Nephron progenitor cell (in vitro differentiated cells): ENCODE results near the gene ADARB2.

Experiments
- DNase-seq: peaks from one replicate; pipeline ENCODE4 v3.0.0; 2021
- H3K27ac Mint-ChIP-seq: 2 replicates; pipeline ENCODE4 v1.8.0; 2021; ENCODE audit warnings: mild to moderate bottlenecking, moderate library complexity, mixed read lengths
- H3K27me3 Mint-ChIP-seq: 2 replicates; pipeline ENCODE4 v1.8.0; 2021; ENCODE audit warnings: mild to moderate bottlenecking, low read depth, mixed read lengths; ENCODE audit not compliant: poor library complexity
- H3K36me3 Mint-ChIP-seq: 2 replicates; pipeline ENCODE4 v1.8.0; 2021; ENCODE audit warnings: low read depth, mixed read lengths
- H3K4me1 Mint-ChIP-seq: 2 replicates; pipeline ENCODE4 v1.8.0; 2021; ENCODE audit warnings: mixed read lengths
- H3K4me3 Mint-ChIP-seq: 2 replicates; pipeline ENCODE4 v1.8.0; 2021; ENCODE audit warnings: mild to moderate bottlenecking, moderate library complexity, mixed read lengths
- H3K9me3 Mint-ChIP-seq: 2 replicates; pipeline ENCODE4 v1.8.0; 2021; ENCODE audit warnings: mild to moderate bottlenecking, moderate library complexity, mixed read lengths
- TF ChIP-seq, protein P1 (sequence below): fragments of 200-600 bp; sonication (generic); IDR thresholded peaks from 2 replicates; pipeline ENCODE4 v1.5.0; 2021; ENCODE audit warnings: antibody characterized with exemption

Gene ADARB2

DNA sequence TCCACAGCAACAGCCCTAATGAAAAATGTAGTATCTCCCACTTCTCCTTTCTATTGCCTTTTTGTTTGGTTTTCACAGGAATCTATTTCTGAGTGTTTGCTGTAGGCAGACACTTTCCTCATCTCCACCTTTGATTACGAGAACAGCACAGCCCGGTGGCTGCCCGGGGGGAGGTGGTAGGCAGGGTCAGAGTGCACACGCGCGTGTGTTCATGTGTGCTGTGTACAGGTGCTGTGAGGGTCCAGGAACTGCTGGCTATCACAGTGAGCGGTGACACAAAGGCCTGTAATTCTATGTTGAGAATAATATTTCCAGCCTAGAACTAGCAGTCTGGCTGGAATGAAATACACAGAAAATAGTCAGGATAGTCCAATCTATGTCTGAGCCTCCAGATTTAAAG lies 212.8 kb downstream of the ADARB2 start:
- H3K27me3 Mint-ChIP-seq: peaks cover 21% of the 10 kb centered on the region
- no peaks in the 10 kb centered on the region for H3K36me3 Mint-ChIP-seq
- H3K4me1 Mint-ChIP-seq: peaks cover 62% of the 10 kb centered on the region
- no peak for DNase-seq
- H3K27ac Mint-ChIP-seq: no peak overlapping the region
- TF ChIP-seq, protein P1, sequence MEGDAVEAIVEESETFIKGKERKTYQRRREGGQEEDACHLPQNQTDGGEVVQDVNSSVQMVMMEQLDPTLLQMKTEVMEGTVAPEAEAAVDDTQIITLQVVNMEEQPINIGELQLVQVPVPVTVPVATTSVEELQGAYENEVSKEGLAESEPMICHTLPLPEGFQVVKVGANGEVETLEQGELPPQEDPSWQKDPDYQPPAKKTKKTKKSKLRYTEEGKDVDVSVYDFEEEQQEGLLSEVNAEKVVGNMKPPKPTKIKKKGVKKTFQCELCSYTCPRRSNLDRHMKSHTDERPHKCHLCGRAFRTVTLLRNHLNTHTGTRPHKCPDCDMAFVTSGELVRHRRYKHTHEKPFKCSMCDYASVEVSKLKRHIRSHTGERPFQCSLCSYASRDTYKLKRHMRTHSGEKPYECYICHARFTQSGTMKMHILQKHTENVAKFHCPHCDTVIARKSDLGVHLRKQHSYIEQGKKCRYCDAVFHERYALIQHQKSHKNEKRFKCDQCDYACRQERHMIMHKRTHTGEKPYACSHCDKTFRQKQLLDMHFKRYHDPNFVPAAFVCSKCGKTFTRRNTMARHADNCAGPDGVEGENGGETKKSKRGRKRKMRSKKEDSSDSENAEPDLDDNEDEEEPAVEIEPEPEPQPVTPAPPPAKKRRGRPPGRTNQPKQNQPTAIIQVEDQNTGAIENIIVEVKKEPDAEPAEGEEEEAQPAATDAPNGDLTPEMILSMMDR: no peak
- H3K9me3 Mint-ChIP-seq: no peaks in the 10 kb centered on the region
- no peak overlapping the region for H3K4me3 Mint-ChIP-seq

DNA sequence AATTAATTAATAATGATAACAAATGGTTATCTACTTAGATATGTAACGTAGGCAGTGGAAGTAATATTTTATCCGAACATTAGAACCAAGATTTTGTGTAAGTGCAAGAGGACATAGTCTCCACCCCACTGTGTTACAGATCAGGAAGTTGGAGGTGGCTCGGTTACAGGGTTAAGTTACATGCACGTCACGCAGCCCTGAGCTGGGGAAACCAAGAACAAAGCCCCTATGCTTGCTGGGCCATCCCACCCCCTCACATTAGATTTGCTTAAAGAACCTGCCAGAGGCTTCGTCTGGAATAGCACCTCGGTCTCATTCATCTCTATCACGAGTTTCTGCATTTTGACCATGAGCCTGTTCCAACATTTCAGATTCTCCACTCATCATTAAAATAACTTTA lies 214.1 kb downstream of the ADARB2 start:
- DNase-seq: peak; percentile 37
- Mint-ChIP-seq H3K27ac (no peak overlapping the region), H3K9me3 (peaks cover 3% of the 10 kb centered on the region), H3K27me3 (peaks cover 17% of the 10 kb centered on the region), H3K4me3 (no peak overlapping the region), H3K4me1 (peaks cover 62% of the 10 kb centered on the region), H3K36me3 (no peaks in the 10 kb centered on the region)
- TF ChIP-seq, protein P1: no peak

DNA sequence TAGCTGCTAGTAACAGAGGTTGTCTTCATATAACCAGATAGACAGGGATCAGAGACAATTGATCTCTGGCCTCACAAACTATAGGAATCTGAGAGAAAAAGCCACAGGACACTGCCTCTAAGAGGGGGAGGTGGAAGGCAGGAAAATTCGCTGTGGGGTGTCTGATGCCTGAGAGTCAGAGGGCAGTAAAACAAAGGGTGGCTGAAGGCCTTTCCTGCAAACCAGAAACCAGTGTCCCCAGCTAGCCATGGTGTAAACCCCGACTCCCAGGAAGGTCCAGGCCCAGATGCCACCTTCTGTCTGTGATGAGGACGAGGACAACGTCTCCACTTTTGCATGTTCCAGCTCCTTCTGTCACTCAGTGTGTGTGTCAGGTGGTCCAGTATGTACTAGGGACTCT lies 215.1 kb downstream of the ADARB2 start:
- Mint-ChIP-seq H3K9me3 (peaks cover 5% of the 10 kb centered on the region), H3K27me3 (peaks cover 12% of the 10 kb centered on the region), H3K4me1 (peaks cover 58% of the 10 kb centered on the region), H3K27ac (peak overlapping the region; percentile 66), H3K4me3 (no peak overlapping the region), H3K36me3 (no peaks in the 10 kb centered on the region)
- TF ChIP-seq, protein P1: no peak
- DNase-seq: no peak

DNA sequence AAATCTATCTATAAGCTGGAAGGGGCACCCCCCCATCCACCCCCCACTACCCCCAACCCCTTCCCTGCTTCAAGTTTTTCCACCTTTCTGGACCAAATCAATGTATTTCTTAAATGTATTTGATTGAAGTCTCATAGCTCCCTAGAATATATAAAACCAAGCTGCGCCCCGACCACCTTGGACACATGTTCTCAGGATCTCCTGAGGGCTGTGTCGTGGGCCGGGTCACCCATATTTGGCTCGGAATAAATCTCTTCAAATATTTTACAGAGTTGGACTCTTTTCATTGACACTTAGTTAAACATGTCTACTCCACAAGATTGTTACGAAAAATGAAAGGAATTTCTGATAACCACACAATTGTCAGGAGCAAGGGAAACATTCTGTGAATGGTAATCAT lies 215.6 kb downstream of the ADARB2 start:
- Mint-ChIP-seq H3K27ac (peak overlapping the region; percentile 66), H3K36me3 (no peaks in the 10 kb centered on the region), H3K27me3 (peaks cover 12% of the 10 kb centered on the region), H3K4me3 (no peak overlapping the region), H3K4me1 (peaks cover 56% of the 10 kb centered on the region), H3K9me3 (peaks cover 5% of the 10 kb centered on the region)
- TF ChIP-seq, protein P1: no peak
- no peak for DNase-seq

DNA sequence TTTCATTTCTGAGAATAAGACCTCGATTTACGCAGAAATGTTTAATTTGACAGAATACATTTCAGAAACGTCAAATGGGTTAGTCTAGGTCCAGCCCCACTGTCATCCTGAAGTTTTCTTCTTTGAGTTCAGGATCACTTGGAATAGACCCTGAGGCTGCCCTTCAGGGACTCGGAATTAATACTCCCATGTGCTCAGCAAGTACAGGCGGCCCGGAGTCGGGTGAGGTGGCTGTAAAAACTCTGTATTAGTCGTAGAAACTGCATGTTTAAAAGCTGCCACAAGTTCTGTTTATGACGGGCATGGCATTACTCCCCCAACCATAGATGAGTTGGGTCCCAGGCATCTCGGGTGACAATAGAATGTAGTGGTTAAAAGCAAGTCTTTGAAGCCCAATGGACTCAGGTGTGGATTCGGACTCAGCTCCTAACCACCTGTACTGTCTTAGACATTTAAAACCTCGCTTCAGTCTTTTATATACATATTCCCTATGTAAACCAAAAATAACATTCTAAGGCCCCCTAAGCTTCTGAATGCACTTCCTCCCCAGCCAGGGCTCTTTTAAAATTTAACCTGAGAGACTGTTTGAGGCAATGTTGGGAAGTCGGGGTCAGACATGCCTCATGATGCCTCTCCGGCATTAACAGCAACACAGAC lies 216.3 kb downstream of the ADARB2 start:
- Mint-ChIP-seq H3K36me3 (no peaks in the 10 kb centered on the region), H3K9me3 (peaks cover 5% of the 10 kb centered on the region), H3K27me3 (peaks cover 8% of the 10 kb centered on the region), H3K4me1 (peaks cover 53% of the 10 kb centered on the region), H3K4me3 (no peak overlapping the region), H3K27ac (no peak overlapping the region)
- DNase-seq: no peak
- TF ChIP-seq, protein P1: no peak

DNA sequence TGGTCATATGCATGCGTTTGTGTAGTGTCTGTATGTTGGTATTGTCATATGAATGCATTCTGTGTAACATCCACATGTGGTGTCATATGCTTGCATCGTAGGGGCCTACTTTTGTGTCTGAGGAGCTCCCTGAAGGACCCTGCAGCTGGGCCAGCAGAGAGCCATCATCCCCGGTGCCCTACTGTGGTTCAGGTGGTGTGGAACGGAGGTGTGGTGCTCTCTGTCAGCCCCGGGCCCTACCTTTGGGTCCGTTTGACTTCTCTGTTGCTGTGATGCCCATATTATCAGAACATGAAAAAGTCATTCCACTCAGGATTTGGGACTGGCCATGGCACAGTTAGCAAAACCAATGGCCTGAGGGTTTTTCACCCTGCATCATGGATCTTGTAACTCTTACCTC lies 217.9 kb downstream of the ADARB2 start:
- no peak for DNase-seq
- TF ChIP-seq, protein P1: no peak
- Mint-ChIP-seq H3K27me3 (peaks cover 13% of the 10 kb centered on the region), H3K9me3 (peaks cover 5% of the 10 kb centered on the region), H3K27ac (no peak overlapping the region), H3K4me1 (peaks cover 40% of the 10 kb centered on the region), H3K4me3 (no peak overlapping the region), H3K36me3 (no peaks in the 10 kb centered on the region)
